K562 (cell line): ENCODE data around the gene RFT1. TPM values are rescaled to one million over a fixed set of nuclear protein-coding genes. Genes with fewer than 3 reads are reported as not detected.

Experiments
- CBFA2T2 ChIP-seq: fragments of 450-650 bp; conservative IDR thresholded peaks from 2 replicates; pipeline ENCODE4 v1.6.1; 2017; ENCODE audit warnings: mild to moderate bottlenecking
- CBFA2T3 ChIP-seq: fragments of 450-650 bp; IDR thresholded peaks from 2 replicates; pipeline ENCODE4 v1.6.1; 2017
- GTF2E2 ChIP-seq: fragments of 200-800 bp; sonication (Bioruptor generic); IDR thresholded peaks from 2 replicates; pipeline ENCODE4 v1.6.1; 2016; ENCODE audit warnings: missing genetic modification characterization, missing compliant biosample characterization
- HNRNPK ChIP-seq: fragments of 200-400 bp; formaldehyde crosslinking; IDR thresholded peaks from one replicate; pipeline ENCODE4 v1.6.1; 2018; ENCODE audit warnings: mild to moderate bottlenecking, low read depth, low read length; ENCODE audit not compliant: poor library complexity, severe bottlenecking
- MTA2 ChIP-seq: fragments of 450-650 bp; IDR thresholded peaks from 2 replicates; pipeline ENCODE4 v1.6.1; 2016; ENCODE audit warnings: low read depth
- MYC ChIP-seq, 2 experiments: fragments of 250-450 bp in 1 of 2; sonication (Bioruptor Pico) in 1 of 2; IDR thresholded peaks; 2 replicates each; pipeline versions ENCODE4 v1.5.1 to v1.6.1; 2012 to 2021; ENCODE audit warnings: low read depth in 2 of 2, borderline replicate concordance in 1 of 2, improper control_type of control experiment in 1 of 2, low read length in 1 of 2, mild to moderate bottlenecking in 1 of 2, moderate library complexity in 1 of 2
- NCOR1 ChIP-seq: fragments of 450-650 bp; IDR thresholded peaks from 2 replicates; pipeline ENCODE4 v1.6.1; 2016; ENCODE audit warnings: mild to moderate bottlenecking, moderate library complexity
- PHB2 ChIP-seq: fragments of 450-650 bp; IDR thresholded peaks from 2 replicates; pipeline ENCODE4 v1.6.1; 2017; ENCODE audit warnings: low read depth
- POLR2B ChIP-seq: fragments of 450-650 bp; IDR thresholded peaks from 2 replicates; pipeline ENCODE4 v1.6.1; 2018; ENCODE audit warnings: low read depth; ENCODE audit not compliant: partially characterized antibody
- PURB ChIP-seq: sonication (generic); formaldehyde crosslinking; IDR thresholded peaks from 2 replicates; pipeline ENCODE4 v1.9.0; 2021; ENCODE audit warnings: low read depth, mild to moderate bottlenecking, missing genetic modification reagents
- RNF2 ChIP-seq: sonication (generic); IDR thresholded peaks from 2 replicates; pipeline ENCODE4 v1.6.1; 2016
- RNF219 ChIP-seq: fragments of 250-450 bp; sonication (Bioruptor Pico); IDR thresholded peaks from 2 replicates; pipeline ENCODE4 v1.5.0; 2022; ENCODE audit warnings: mild to moderate bottlenecking
- SMARCE1 ChIP-seq: fragments of 450-650 bp; IDR thresholded peaks from 2 replicates; pipeline ENCODE4 v1.7.1; 2016; ENCODE audit warnings: mild to moderate bottlenecking
- TCF3 ChIP-seq: sonication (generic); formaldehyde crosslinking; IDR thresholded peaks from 2 replicates; pipeline ENCODE4 v1.4.0; 2020; ENCODE audit warnings: mild to moderate bottlenecking, missing genetic modification reagents
- TCFL5 ChIP-seq: fragments of 250-450 bp; sonication (Bioruptor Pico); conservative IDR thresholded peaks from 2 replicates; pipeline ENCODE4 v1.6.1; 2021; ENCODE audit warnings: mild to moderate bottlenecking, moderate library complexity, matching md5 sums
- TEAD4 ChIP-seq, 2 experiments: sonication (generic) in 1 of 2; formaldehyde crosslinking in 1 of 2; IDR thresholded peaks; 2 replicates each; pipeline versions ENCODE4 v1.6.1 to v1.8.0; 2012 to 2022; ENCODE audit warnings: borderline replicate concordance in 1 of 2, inconsistent platforms in 1 of 2, low read length in 1 of 2, mild to moderate bottlenecking in 1 of 2, missing genetic modification reagents in 1 of 2
- ZBTB11 ChIP-seq, 3 experiments: fragments of 200-800 bp in 1 of 3; fragments of 250-450 bp in 1 of 3; fragments of 450-650 bp in 1 of 3; sonication (Bioruptor Pico) in 1 of 3; sonication (Bioruptor generic) in 1 of 3; formaldehyde crosslinking in 1 of 3; IDR thresholded peaks; 2 replicates each; pipeline versions ENCODE4 v1.6.1 to v1.8.0; 2016 to 2022; ENCODE audit warnings: mild to moderate bottlenecking in 2 of 3, missing genetic modification characterization in 2 of 3, missing compliant biosample characterization in 1 of 3, moderate library complexity in 1 of 3
- ZNF217 ChIP-seq: sonication (generic); formaldehyde crosslinking; IDR thresholded peaks from 2 replicates; pipeline ENCODE4 v1.8.0; 2022; ENCODE audit warnings: mild to moderate bottlenecking, missing genetic modification reagents
- polyA plus RNA-seq, 8 experiments: library from polyadenylated mRNA; depleted of rRNA in 4 of 8; stranded (reverse) in 5 of 8; unstranded in 3 of 8; fragments of >200 nt; fragmentation: Nextera tagmentation in 2 of 8; fragmentation: Illumina TruSeq in 1 of 8; extraction: Ambion mirVana in 2 of 8; extraction: Trizol in 1 of 8; gene quantifications; 2 replicates each; pipeline versions ENCODE4 v1.2.1 to v1.2.3, GENCODE V29; 2011 to 2014; ENCODE audit warnings: inconsistent platforms in 1 of 8, missing spikeins in 1 of 8
- total RNA-seq, 7 experiments: library from RNA; depleted of rRNA in 6 of 7; stranded (reverse); fragments of >200 nt in 6 of 7; fragmentation: Illumina TruSeq in 2 of 7; extraction: Trizol in 2 of 7; gene quantifications; 2 replicates each; pipeline versions ENCODE4 v1.2.1 to v1.2.3, GENCODE V29; 2011 to 2021; ENCODE audit warnings: low replicate concordance in 1 of 7
- TF ChIP-seq, protein P1 (sequence below): IDR thresholded peaks from 2 replicates; pipeline ENCODE4 v1.6.1; 2016; ENCODE audit warnings: missing genetic modification characterization, missing compliant biosample characterization
- TF ChIP-seq, protein P2 (sequence below): fragments of 450-650 bp; IDR thresholded peaks from 2 replicates; pipeline ENCODE4 v1.6.1; 2016; ENCODE audit warnings: borderline replicate concordance

RFT1 gene
- total and polyA plus RNA-seq, 9 of the 15 experiments (the other 6 are each of a cell fraction or from before 2014, with no cell fraction given), result 4.4 to 23.8 (median 8.9) TPM

- no peak for TF ChIP-seq MYC (IDR thresholded peaks at IDR 0.05; ENCODE audit: low read depth, low read length)
- TF ChIP-seq MYC (CRISPR knock-in tag; IDR thresholded peaks at IDR 0.05; ENCODE audit: borderline replicate concordance, low read depth), result no peak
- TF ChIP-seq NCOR1, result peak; percentile 33; the same call in 1 of the 2 replicates
- TF ChIP-seq, protein P1, sequence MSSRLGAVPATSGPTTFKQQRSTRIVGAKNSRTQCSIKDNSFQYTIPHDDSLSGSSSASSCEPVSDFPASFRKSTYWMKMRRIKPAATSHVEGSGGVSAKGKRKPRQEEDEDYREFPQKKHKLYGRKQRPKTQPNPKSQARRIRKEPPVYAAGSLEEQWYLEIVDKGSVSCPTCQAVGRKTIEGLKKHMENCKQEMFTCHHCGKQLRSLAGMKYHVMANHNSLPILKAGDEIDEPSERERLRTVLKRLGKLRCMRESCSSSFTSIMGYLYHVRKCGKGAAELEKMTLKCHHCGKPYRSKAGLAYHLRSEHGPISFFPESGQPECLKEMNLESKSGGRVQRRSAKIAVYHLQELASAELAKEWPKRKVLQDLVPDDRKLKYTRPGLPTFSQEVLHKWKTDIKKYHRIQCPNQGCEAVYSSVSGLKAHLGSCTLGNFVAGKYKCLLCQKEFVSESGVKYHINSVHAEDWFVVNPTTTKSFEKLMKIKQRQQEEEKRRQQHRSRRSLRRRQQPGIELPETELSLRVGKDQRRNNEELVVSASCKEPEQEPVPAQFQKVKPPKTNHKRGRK, result no peak
- no peak for TF ChIP-seq SMARCE1
- no peak for TF ChIP-seq PURB (CRISPR knock-in tag)
- TF ChIP-seq CBFA2T2, result peak; percentile 68
- TF ChIP-seq ZBTB11 (CRISPR knock-in tag; IDR thresholded peaks at IDR 0.05), result 0 out of 6 replicates have a peak, but pooled peaks of 1 of the 3 experiments have one; percentile 38
- peak; percentile 79 for TF ChIP-seq CBFA2T3
- TF ChIP-seq TCFL5, result no peak
- TF ChIP-seq, protein P2, sequence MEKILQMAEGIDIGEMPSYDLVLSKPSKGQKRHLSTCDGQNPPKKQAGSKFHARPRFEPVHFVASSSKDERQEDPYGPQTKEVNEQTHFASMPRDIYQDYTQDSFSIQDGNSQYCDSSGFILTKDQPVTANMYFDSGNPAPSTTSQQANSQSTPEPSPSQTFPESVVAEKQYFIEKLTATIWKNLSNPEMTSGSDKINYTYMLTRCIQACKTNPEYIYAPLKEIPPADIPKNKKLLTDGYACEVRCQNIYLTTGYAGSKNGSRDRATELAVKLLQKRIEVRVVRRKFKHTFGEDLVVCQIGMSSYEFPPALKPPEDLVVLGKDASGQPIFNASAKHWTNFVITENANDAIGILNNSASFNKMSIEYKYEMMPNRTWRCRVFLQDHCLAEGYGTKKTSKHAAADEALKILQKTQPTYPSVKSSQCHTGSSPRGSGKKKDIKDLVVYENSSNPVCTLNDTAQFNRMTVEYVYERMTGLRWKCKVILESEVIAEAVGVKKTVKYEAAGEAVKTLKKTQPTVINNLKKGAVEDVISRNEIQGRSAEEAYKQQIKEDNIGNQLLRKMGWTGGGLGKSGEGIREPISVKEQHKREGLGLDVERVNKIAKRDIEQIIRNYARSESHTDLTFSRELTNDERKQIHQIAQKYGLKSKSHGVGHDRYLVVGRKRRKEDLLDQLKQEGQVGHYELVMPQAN, result no peak
- TF ChIP-seq GTF2E2 (tag), result no peak
- TF ChIP-seq MTA2, result peak; percentile 62
- no peak for TF ChIP-seq RNF219 (CRISPR knock-in tag)
- no peak for TF ChIP-seq PHB2
- TF ChIP-seq HNRNPK, result no peak
- no peak for TF ChIP-seq POLR2B
- peak; percentile 64 for TF ChIP-seq TEAD4 (IDR thresholded peaks at IDR 0.05; ENCODE audit: low read length)
- no peak for TF ChIP-seq TEAD4 (CRISPR knock-in tag; IDR thresholded peaks at IDR 0.05; ENCODE audit: borderline replicate concordance)
- no peak for TF ChIP-seq RNF2
- TF ChIP-seq ZNF217 (CRISPR knock-in tag), result no peak
- TF ChIP-seq TCF3 (CRISPR knock-in tag), result peak; percentile 83
Observed at GRCh38 chr3:53083949-53084309, 46.3 kb downstream of the RFT1 start (continued).
